GM13976 (cell line): ENCODE results near the gene CDK8.

Experiments used
- DNase-seq: peaks from one replicate; pipeline ENCODE4 v3.0.0; 2012; ENCODE audit warnings: low spot score
- CTCF ChIP-seq: IDR thresholded peaks from 2 replicates; pipeline ENCODE4 v1.5.1; 2012; ENCODE audit warnings: borderline replicate concordance, mild to moderate bottlenecking; ENCODE audit not compliant: insufficient read depth; ENCODE audit errors: extremely low read depth, missing control alignments, control extremely low read depth
- in situ Hi-C: fragments of 300-500 bp; cut with MboI; formaldehyde crosslinking; loops from one replicate; pipeline ENCODE4 v1.12.0; 2022; ENCODE audit warnings: low sequenced_read_pairs, mixed read lengths, inconsistent platforms; ENCODE audit not compliant: unreplicated experiment

CDK8 gene

DNA sequence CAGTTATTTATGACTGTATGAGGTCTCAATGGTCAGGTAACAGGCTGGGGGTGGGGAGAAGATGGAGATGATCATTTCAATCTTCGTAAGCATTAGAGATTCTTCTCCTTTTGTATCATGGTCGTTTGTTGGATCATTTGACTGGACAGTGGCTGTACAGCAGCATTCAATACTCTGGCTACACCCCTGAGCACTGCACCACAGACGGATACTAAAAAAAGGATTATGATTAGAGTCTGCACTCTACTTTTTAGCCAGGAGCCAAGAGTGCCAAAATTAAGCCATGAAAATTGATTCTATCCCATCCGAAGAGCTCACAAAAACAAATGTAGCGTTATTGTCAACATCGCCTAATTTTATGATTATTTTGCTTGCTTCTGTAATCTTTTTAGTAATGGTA is 41.9 kb downstream of the CDK8 start:
- DNase-seq: no peak
- in situ Hi-C loops: no loop called here
- no peak for TF ChIP-seq CTCF

DNA sequence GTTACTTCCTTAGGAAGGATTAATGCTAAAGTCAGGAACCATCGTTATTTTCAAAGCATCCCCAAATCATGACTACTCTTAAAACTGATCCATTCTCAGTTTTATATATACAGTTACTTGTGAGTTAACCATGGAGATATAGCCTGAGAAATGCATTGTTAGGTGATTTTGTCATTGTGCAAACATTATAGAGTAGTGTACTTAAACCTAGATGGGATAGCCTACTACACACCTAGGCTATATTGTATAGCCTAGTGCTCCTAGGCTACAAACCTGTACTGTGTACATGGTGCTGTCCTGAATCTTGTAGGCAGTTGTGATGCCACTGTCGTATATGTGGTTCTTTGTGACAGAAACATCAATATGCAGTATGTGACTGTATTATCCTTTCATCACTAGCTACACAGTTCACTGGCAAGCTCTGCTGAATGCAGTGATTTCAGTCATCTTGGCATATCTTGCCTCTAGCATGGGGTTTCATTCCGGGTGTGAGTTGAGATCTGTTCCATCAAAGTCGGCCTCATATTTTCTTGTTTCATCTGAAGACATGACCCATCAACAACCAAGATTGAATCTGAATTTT is 45.3 kb downstream of the CDK8 start:
- in situ Hi-C loops: no loop called here
- no peak for DNase-seq
- no peak for TF ChIP-seq CTCF

DNA sequence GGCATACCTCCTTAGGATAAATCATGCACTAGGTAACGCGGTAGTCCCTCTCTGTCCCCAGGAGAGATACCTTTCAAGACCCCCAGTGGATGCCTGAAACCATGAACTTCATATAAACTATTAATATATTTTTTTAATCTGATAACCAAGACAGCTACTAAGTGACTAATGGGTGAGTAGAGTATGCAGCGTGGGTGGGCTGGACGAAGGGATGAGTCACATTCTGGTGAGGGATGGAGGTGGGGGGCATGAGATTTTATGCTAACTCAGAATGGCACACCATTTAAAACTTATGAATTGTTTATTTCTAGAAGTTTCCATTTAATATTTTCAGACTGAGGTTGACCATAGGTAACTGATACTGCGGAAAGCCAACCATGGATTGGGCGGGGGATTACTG is 46.2 kb downstream of the CDK8 start:
- no peak for DNase-seq
- in situ Hi-C loops: no loop called here
- TF ChIP-seq CTCF: no peak

DNA sequence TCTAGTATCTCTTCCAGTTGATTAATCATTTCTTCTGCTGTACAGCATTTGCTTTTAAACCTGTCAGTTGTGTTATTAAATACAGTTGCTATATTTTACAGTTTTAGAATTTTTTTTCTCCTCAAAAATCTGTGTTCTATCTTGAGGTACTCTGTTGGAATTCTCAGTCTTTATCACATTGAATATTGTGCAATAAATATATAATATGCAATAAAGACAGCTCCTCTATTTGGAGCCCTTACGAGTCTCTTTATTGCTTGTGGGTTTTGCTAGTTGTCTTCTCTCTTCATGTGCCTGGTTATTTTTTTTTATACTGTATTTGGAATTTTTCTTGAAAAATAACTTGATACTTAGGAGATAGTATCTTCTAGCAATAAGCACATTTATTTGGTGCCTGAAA is 51.7 kb downstream of the CDK8 start:
- TF ChIP-seq CTCF: no peak
- in situ Hi-C loops: no loop called here
- no peak for DNase-seq

GRCh38 chr13:26307701-26308100 is 53.8 kb downstream of the CDK8 start:
- no peak for DNase-seq
- TF ChIP-seq CTCF: no peak
- in situ Hi-C loops: no loop called here

- no peak for DNase-seq
- in situ Hi-C loops: no loop called here
- no peak for TF ChIP-seq CTCF
These were observed 54.3 kb downstream of the CDK8 start for GRCh38 chr13:26308250-26308649.

- in situ Hi-C loops: no loop called here
- TF ChIP-seq CTCF: no peak
These were observed 54.9 kb downstream of the CDK8 start for GRCh38 chr13:26308836-26309235.

More at GRCh38 chr13:26308836-26309235, 54.9 kb downstream of the CDK8 start:
- no peak for DNase-seq
